GM10266 (cell line): ENCODE measurements around the gene BAK1.
"Not testable (repeated sequence)": the region's sequence is repeated elsewhere in the genome, so short reads cannot be mapped to it uniquely, and the experiment has no call there.

ENCODE experiments used
- DNase-seq: peaks from one replicate; pipeline ENCODE4 v3.0.0; 2012; ENCODE audit errors: extremely low spot score
- TF ChIP-seq, protein P1 (sequence below): IDR thresholded peaks from 2 replicates; pipeline ENCODE4 v1.5.1; 2012; ENCODE audit warnings: mild to moderate bottlenecking, low read depth; ENCODE audit not compliant: control insufficient read depth, insufficient read depth; ENCODE audit errors: missing control alignments

The BAK1 gene

DNA sequence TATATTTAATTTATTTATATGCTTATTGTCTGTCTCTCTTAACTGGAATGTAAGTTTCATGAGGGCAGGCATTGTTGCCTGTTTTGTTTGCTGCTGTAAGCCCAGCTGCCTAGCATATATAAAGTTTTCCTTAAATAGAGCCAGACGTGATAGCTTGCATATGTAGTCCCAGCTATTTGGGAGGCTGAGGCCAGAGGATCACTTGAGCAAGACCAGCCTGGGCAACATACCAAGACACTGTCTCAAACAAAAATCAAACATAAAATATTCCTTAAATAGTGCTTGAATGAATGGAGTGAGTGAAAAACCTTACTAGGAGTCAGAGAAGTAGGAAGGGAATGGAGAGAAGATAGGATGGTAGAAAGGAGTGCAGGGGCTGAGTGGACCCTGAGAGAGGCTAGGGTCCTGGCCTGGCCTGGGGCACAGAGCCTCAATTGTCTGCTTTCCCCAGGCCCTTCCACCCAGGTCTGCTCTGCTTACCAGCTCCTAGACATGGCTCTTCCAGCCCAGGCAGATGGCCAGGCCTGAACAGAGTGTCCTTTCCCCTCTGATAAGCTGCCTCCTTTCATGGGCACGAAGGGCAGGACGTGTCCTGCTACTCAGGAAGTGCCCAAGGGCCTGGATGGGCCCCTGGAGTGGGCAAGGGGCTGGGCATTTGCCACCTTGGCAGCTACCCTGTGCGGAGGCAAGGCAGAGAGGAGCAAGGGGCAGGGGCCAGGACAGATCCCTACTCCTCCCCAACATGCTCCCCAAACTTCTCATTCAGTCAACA is 17.7 kb upstream of the BAK1 start:
- TF ChIP-seq, protein P1, sequence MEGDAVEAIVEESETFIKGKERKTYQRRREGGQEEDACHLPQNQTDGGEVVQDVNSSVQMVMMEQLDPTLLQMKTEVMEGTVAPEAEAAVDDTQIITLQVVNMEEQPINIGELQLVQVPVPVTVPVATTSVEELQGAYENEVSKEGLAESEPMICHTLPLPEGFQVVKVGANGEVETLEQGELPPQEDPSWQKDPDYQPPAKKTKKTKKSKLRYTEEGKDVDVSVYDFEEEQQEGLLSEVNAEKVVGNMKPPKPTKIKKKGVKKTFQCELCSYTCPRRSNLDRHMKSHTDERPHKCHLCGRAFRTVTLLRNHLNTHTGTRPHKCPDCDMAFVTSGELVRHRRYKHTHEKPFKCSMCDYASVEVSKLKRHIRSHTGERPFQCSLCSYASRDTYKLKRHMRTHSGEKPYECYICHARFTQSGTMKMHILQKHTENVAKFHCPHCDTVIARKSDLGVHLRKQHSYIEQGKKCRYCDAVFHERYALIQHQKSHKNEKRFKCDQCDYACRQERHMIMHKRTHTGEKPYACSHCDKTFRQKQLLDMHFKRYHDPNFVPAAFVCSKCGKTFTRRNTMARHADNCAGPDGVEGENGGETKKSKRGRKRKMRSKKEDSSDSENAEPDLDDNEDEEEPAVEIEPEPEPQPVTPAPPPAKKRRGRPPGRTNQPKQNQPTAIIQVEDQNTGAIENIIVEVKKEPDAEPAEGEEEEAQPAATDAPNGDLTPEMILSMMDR = no peak
- DNase-seq = no peak

DNA sequence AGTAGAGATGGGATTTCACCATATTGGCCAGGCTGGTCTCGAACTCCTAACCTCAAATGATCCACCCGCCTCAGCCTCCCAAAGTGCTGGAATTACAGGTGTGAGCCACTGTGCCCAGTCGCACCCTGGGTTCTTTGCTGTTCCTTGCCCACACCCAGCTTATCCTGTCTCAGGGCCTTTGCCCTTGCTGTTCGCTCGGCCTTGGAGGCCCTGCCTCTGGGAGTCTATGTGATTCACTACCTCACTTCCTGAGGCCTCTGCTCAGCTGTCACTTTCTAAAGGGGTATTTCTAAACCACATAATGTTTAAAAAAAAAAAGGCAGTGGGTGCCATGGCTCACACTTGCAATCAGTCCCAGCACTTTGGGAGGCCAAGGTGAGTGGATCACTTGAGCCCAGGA is 16.8 kb upstream of the BAK1 start:
- not testable (repeated sequence) for DNase-seq

DNA sequence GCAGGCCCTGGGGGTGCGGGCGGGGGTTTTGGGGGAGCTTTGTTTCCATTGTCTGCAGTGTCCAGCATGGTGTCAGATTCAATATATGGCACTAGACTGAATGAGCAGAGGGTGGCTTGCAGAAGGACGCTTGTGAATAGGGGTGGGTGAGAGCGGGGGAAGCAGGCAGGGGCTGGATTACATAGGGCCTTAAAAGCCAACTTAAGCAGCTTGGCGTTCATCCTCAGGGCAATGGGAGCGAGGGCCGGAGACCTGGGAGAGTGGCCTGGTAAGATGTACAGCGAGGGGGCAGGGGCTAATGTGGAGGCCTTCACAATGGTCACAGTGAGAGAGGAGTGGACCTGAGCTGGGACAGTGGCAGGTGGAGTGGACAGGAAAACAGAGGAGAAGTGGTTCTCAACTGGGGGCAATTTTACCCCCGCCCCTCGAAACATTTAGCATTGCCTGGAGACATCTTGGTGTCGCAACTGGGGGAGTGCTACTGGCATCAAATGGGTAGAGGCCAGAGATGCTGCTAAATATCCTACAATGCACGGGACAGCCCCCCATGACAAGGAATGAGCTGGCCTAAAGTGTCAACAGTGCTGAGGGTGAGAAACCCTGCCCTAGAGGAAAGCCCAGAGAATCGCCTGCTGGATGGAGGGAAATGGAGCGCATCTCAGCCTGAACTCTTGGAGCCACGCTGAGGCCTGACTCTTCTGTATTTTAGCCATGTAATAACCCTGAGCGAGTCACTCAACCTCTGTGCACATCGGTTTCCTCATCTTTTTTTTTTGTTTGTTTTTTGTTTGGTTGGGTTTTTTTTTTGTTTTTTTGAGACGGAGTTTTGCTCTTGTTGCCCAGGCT is 15.1 kb upstream of the BAK1 start:
- TF ChIP-seq, protein P1 = no peak
- no peak for DNase-seq

DNA sequence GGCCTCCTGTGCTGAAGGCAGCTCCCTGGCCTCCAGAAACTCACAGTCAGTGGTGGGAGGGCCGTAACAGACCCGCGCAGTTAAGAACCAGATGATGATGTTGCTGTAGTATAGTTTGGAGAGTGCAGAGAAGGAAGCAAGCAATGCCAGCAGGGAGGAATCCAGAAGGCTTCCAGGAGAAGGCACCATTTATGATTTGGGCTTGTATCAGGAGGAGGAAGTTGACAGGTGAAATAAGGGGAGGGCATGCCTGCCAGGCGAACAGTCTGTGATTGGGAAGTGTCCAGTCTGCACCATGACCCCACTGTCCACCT is 13.3 kb upstream of the BAK1 start:
- TF ChIP-seq, protein P1 = no peak
- DNase-seq = no peak

DNA sequence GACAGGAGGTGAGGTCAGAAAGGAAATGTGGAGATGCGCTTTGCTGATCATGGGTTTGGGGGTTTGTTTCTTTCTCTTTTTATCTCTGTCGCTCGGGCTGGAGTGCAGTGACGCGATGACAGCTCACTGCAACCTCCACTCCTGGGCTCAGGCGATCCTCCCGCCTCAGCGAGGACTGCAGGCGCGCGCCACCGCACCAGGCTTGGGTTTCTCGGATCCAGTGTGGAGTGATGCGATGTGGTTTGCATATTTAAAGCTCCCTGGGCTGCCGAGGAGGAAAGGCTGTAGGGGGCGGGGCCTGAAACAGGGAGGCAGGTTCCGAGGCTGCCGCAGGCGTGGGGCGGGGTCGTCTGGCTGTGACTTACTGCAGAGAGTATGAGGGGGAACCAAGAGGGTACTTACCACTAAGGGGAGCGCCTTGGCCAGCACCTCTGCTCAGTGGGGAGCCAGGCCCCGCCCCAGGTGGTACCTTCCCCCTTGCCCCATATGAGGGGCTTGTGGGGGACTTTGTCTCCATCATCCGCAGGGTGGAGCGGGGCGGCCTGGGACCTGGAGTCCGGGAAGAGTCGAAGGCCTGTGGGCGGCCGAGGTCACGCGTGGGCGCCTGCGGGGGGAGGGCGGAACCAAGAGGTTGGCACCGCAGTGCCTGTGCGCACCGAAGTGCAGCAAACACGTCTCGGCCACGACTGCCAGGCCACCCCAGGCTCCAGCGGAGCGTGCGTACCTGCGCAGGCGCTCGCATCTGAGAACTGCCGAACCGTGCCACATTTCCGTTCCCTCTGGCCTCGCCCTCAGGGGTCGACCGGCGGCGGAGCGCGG is 12.7 kb upstream of the BAK1 start:
- peak; percentile 52 for DNase-seq
- TF ChIP-seq, protein P1 = no peak

DNA sequence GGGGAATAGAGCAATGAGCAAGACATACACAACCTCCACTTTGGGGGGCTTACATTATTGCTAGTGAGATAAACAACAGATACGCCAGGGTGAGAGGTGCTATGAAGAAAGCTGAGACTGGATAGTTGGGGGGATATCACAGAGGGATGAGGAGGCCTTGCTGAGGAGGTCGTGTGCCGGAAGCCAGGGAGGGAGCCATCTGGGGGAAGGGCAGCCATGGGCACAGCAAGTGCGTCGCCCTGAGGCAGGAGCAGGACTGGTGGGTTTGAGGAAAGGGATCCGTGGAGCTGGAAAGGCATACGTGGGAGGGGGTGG is 12.2 kb upstream of the BAK1 start:
- no peak for DNase-seq
- TF ChIP-seq, protein P1 = no peak

DNA sequence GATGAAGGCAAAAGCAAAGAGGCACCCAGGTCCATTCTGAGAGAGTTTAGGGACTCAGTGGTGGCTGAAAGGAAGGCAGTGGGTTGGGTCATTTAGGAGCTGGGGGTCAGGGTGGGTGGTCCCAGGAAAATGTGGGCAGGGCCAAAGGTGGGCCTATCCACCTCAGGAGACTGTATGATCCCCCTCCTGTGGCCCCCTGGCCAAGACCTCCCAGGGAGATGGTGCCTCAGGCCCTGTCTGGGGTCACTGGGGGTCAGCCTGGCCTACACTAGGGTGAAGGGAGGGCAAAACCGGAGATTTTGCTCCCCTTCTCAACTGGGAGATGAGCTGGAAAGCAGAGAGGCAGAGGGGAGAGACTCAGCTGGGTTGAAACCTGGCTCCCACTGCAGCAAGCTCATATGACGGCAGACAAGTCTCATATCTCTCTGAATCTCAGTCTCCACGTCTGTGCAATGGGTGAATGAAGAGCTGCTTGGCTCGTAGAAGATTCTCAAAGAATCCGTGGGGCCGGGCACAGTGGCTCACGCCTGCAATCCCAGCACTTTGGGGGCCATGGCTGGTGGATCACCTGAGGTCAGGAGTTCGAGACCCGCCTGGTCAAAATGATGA is 11.5 kb upstream of the BAK1 start:
- DNase-seq = no peak
- TF ChIP-seq, protein P1 = no peak
